ENCODE results near the gene FAM89A.
"Not testable (repeated sequence)": the region's sequence is repeated elsewhere in the genome, so short reads cannot be mapped to it uniquely, and the experiment has no call there.

Gene FAM89A

DNA sequence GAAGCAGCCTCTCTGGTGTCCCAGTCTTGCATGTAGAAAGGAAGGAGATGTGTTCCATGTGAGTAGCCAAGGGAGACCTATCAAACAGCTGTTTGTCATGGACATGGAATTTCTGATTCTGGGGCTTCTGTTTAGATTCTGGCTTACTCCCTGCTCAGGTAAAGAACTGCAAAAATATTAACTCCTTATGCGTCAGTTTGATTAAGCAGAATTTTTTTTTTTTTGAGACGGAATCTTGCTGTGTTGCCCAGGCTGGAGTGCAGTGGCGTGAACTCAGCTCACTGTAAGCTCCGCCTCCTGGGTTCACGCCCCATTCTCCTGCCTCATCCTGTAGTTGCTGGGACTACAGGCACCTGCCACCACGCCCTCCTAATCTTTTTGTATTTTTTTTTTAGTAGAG is 54.3 kb downstream of the FAM89A start:
- DNase-seq, result no peak

DNA sequence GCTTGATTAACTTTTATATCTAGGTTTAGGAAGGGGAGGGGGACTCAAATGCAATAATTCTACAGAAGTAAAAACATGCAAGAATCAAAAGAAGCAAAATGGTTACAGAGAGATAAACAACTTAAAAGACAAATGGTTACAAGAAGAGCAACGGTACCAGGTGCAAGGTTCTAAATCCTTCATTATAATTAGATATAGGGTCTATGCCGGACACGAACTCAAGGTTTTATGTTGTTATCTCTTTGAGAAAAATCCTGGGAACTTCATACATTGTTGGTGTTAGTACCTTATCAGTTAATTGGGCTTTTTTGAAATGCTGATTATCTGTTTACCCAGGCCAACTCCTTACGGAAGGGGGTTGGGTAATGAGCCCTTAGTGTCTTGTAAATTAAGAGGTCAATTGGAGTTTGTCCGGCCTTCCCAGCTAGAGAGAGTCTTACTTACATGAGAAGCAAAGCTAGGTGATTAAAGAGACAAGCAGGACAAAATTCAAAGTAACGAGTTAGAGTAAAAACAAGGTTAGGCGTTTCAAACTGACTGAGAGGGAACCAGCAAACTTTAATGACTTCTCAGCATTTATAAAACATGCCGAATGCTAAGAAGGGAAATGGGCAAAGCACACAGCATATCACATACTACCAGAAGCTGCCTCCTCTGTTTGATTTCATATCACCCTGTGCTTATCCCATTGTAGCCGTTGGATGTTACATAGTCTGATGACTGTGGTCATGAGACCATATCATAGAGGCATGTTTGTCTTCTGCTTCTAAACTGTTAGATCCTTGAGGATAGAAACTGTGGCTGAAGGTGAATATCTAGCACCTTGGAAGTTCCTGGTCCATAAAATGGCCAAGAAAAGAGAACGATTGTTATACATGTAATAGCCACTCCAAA is 55.2 kb downstream of the FAM89A start:
- not testable (repeated sequence) for DNase-seq

DNA sequence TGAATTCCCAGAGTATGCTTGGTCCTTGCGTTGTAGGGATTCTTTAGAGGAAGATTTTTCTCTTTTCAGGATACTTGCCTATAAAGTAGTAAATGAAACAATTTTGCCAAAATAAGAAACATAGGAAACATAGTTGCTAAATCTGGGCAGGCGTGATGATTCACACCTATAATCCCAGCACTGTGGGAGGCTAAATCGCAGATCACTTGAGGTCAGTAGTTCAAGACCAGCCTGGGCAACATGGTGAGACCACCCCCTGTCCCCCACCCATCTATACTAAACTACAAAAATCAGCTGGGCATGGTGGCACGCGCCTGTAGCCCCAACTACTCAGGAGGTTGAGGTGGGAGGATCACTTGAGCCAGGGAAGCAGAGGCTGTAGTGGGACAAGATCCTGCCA is 56.2 kb downstream of the FAM89A start:
- no peak for DNase-seq

DNA sequence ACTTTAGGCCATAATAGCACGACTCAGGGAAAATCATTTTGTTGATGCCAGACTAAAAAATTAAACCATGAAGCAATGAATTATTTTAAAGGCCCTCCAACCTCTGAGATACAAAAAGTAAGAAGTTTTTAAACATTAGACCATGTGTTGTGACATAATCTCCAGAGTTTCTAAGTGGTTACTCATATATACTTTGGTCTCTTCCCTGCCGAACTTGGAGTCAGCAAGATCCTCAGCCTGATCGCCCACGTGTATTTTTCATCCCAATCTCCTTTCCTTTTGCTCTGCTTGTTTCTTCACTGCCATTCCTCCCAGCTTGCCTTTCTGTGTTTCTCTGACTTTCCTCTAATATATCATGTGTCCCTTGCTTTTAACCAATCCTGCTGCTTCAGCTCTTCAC is 57.4 kb downstream of the FAM89A start:
- DNase-seq, result no peak

DNA sequence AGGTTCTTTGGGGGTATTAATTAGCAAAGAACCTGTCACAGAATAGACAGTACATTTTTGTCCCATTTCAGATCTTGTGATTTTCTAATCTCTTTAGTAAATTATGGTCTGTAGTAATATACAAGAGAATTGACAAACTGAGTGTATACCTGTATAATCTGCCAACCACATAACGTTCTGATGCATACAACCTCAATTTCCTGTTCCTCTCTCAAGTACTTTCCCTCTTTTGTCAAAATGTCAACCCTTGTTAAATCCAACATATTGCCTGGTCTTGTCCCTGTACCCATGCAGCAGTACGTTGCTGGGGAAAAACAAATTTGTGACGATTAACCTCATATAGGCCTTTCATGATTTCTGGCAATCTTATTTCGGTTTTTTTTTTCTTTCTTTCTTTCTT is 60.1 kb downstream of the FAM89A start:
- DNase-seq, result no peak

DNA sequence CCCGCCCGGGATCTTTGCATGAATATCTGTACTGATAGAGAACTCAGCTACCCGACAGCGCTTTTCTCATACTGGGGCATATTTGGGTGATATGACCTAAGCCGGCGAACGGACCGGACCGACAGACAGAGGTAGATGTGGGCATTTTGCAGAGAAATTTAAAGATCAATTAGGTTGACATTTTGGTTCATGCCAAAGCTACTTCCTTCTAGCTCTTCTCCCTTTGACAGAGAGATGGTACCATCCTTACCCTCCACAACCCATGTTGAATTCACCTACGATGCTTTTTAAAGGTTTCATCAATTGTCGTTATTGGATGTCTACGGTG is 60.7 kb downstream of the FAM89A start:
- no peak for DNase-seq

DNA sequence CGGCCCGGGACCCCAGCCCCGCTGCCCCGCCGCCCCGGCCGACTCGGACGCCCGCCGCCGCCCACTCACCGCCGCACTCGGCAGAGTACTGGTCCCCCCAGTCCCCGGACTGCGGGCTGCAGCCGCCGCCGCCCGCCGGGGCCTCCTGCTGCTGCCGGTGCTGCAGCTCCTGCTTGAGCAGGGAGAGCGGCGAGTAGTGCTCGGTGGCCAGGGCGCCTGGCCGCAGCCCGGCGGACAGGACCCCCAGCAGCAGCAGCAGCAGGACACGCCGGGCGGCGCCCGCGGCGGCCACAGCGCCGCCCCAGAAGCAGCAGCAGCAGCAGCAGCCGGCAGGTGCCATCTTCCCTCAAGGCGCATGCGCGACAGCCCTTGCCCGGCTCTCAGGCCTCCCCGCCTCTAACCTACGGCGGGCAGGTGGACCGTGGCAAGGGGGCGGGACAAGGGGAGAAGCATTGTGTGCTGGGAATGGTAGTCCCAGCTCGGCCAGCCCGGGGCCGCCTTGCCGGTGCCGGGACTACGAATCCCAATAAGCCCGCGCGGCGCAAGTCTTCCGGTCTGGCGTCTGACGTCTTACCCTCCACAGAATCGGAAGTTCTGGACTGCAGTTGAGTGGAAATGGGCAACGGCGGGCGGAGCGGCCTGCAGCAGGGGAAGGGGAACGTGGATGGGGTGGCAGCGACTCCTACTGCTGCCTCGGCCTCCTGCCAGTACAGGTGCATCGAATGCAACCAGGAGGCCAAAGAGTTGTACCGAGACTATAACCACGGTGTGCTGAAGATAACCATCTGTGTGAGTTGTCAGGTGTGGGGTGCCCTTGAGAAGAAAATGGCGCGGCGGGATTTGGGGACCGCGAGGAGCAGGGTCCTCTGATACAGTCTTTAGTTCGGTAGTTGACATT is 61.3 kb downstream of the FAM89A start, which contains the start of the genes ARV1 and TTC13:
Gene ARV1, plus strand, starts transcription at position 604 of the 898 bp plus-strand sequence. Its CDS starts 12 bp downstream, at position 616.
Gene TTC13, minus strand, starts transcription at position 371 of the 898 bp plus-strand sequence. Its CDS starts 31 bp downstream, at position 340.
- peak; percentile 93 for DNase-seq

DNA sequence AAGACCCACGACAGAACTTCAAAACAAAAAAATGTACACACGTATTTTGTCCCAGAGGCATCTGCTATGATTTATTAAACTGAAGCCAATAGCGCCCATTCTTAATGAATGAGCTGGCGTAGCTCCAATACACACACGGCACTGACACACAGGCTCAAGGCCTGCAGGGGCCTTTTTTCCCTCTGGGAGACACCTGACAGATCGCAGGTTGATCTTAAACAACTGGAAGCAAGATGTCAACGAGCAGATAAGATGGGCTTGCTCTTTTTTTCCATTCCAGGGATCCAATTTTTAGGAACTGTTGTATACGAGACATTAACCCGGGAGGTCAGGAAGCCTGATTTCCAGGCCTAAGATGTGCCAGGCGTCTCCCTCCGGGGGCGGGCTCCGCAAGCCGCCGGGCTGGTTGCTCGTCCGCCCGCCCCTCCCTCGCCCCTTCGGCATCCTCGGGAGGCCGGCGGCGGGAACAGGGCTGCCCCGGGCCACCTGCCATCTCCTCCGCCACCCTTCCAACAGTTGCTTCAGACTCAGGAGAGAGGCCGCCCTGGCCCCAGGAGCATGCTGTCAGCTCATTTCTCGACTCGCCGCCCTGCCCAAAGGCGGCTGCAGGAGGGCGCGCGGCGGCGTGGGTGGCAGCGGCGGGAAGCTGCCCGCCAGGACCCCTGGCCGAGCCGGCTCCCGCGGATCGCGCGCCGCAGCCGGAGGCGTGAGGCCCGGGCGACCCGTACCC is 62.1 kb downstream of the FAM89A start:
- peak; percentile 36 for DNase-seq

DNA sequence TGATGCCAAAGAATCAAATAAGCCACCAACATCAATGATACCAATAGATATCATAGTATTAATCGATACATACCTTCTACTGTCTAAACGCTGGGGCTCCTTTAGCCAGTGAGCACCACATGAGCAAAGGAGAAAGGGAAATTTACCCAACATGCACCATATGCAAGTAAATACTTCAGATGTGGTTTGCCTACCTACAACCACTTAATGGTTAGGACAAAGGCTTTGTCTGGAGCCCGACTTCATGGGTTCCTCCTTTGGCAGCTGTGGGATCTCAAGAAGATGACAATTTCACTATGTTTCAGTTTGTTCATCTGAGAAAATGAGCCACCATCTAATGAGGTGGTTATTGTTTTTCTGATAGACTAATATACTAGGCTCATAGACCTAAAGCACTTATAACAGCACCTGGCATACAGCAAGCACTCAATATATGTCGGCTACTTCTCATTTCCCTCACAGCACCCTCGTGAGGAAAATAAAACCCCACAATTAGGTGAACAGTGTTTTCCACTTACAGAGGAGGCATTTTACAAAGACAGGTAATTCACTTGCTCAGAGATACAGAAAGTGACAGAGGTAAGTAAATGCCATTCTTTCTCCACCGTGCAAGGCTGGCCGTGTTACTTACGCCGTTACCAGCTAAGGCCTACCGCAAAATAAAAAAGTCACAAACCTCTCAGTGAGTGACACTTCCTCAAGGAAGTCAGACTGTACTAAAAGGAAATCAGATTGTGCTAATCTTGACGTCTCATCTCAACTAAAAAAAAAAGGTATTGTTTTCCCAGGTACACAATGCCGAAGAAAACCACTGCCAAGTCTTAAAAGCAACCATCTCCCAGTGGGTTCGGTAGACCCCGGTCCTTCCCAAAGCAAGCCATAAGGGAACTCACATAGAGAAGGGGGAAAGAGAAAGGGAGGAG is 63.0 kb downstream of the FAM89A start:
- DNase-seq, result no peak

DNA sequence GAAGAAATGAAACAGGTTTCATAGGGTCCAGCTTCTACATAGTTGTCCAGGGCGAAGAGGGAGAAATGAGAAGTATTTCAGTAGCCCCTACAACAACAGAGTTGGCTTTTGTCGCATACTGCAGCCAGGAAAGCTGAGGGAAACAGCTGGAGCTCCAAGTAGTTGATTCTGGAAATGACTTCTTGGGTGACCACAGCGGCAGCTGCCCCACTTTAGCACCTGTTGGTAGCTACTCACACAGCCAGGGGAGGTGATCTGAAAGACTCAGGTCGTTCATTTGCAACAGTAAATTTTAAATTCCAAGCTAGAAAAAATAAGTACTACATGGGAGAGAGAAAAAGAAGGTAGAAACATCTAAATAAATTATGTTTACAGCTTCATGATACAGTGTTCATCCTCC is 63.7 kb downstream of the FAM89A start:
- DNase-seq, result no peak

DNA sequence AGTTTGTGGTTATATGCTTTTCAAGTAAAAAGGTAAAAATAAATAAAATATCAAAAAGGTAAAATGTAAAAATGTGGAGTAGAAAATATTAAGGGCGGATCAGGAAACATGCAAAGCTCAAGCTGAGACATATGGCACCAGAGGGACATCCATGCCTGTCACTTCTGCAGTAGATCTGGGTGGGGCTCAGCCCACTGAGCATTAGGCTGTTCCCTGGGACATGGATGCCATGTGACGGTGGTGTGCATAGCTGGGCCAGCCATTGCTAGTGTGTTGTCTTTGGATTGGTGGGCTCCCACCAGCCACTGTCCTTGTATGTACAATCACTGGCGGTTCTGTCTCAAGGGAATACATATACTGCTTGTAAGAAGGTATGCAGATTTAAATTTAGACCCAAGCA is 64.4 kb downstream of the FAM89A start:
- DNase-seq, result no peak

DNA sequence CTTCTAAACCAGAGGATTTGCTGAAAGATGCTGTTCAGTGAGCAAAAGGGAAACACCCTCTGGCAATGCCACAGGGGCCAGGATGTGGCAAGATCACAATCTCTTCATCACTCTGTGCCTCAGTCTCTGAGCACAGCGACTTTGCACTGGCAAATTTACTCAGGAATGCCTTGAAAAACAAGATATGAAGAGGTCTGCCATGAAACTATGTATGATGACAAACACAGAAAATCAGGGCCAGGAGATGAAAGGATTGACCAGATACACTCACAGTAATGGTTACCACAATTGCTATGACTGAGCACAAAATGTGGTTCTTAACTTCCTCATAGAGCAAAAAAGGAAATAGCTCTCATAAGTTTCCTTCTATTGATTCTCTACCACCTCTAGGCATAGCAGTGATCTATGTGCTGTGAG is 67.2 kb downstream of the FAM89A start:
- no peak for DNase-seq

DNA sequence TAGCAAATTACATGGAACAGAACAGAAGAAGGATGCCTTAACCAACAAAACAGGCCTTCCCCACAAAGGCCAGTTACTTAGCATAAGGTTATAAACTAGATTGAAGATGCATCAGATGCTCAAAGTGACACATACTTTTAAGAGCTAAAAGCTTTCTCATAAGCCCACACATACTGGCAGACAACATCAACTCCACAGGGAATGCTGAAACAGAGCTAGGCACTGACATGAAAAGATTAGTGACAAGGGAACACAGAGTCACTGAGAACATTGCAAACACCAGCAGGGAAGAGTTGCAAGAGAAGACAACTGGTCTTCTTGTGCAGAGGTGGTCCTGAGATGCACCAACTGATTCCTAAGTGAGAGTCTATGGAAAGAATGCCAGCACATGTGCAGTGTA is 68.3 kb downstream of the FAM89A start:
- no peak for DNase-seq

DNA sequence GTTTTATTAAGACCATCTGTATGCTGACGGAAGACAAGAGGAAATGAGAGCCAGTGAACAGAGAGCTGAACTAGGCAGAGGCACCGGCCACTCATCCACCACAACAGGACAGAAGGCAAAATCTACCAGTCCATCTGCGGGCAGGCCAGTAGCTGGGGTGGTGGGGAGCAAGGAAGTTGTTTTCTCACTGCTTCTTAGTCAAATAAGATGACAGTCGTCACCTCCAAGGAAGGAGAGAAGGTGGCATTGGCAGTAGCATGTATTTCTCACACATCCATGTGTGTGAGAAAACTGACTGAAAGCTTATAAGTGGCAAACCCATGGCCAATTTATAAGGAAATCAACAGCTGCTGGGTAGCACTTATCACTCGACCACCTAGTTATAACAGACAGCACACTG is 69.6 kb downstream of the FAM89A start:
- DNase-seq, result no peak
